Measurements from ENCODE around the gene PDE6D. TPM values are rescaled to one million over a fixed set of nuclear protein-coding genes. Genes with fewer than 3 reads are reported as not detected.

PDE6D gene
- total and polyA plus RNA-seq, 2 donors (not counting 1 experiment from before 2014, with no cell fraction given) = 31.9 to 36.5 TPM

DNA sequence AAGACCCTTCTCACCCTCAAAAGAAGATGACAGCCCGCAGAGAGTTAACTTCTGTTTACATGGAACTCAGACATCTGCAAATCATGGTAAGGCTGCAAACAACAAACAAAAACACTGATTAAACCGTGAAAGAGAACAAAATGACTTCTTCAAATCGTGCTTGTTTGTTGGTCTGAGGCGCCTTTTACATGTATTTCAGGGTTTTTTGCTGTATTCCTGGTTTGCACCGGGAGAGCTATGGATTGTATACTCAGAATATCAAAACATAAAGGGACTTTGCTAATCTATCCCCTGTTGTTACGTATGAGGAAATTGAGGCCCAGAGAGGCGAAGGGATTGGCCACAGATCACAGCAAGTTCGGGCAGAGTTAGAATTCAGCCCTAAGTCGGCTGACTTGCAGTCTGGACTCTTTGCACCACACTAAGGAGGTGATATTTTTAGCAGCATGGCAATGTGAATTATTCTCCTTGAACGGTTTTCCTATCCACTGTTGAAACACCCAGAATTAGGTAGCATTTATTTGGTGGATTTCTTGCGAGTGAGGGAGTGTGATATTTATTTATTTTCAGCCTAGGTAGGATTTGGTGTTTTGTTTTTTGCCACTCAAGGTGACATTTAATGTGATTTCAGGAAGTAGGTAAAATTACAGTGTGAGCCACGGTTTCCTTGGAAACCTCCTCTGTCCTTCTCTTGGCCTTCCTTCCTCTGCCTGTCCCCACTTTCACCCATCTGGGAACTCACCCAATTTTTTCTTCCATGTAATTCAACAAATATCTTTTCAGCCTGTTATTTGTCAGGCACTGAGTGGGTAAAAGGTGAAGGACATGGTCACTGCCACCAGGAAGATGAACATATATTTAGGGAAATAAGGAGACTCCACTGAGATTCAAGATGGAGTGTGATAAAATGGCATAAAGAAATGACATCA lies 980 bp upstream of the PDE6D start:
- CTCF ChIA-PET = interaction anchor here (1.3 to 1.5 kb wide), 3 partner anchors 105 to 169 kb away, joined by 3 to 4 read pairs (median 3); no protein-coding TSS in a partner anchor
- Histone ChIP-seq H3K27me3 (replicated peaks in 1 of 4; ENCODE audit: control extremely low read depth in 1 of 4, control insufficient read depth in 3 of 4, insufficient read depth in 4 of 4, low read length in 3 of 4) (no peaks in the 10 kb centered on the region), H3K9ac (ENCODE audit: low read length) (peak overlapping the region; percentile 82), H3K4me1 (ENCODE audit: control insufficient read depth in 2 of 2, insufficient read depth in 2 of 2, low read length in 2 of 2) (peaks cover 32 to 37% of the 10 kb centered on the region in 2 donors), H3K4me3 (ENCODE audit: control extremely low read depth in 1 of 5, extremely low read depth in 1 of 5, insufficient read depth in 1 of 5, low read depth in 2 of 5, low read length in 4 of 5) (peak overlapping the region; percentile 72 to 92 (median 85)), H3K79me2 (ENCODE audit: control insufficient read depth, insufficient read depth, low read length) (peaks cover 72% of the 10 kb centered on the region), H3K4me2 (replicated peaks; ENCODE audit: low read depth, low read length, poor library complexity, severe bottlenecking) (peak overlapping the region; percentile 82), H2AFZ (ENCODE audit: insufficient read depth, low read depth, low read length, poor library complexity, severe bottlenecking) (peak overlapping the region; percentile 86), H4K20me1 (ENCODE audit: control insufficient read depth, insufficient read depth, low read length, poor library complexity, severe bottlenecking) (no peaks in the 10 kb centered on the region), H3K27ac (ENCODE audit: low read length in 2 of 2) (peak overlapping the region; percentile 63 to 87), H3K36me3 (replicated peaks in 1 of 2; ENCODE audit: control extremely low read depth in 1 of 2, control insufficient read depth in 1 of 2, extremely low read depth in 1 of 2, insufficient read depth in 2 of 2, low read length in 1 of 2) (no peaks in the 10 kb centered on the region), H3K9me3 (ENCODE audit: control extremely low read depth in 1 of 3, control insufficient read depth in 2 of 3, insufficient read depth in 1 of 3, low read length in 2 of 3) (no peaks in the 10 kb centered on the region)
- POLR2A ChIA-PET = interaction anchor here (0.6 to 1.3 kb wide), 4 partner anchors 67 to 317 kb away, joined by 3 to 9 read pairs (median 3); no protein-coding TSS in a partner anchor
- H3K4me1 Mint-ChIP-seq = peaks cover 69% of the 10 kb centered on the region
- H3K27me3 Mint-ChIP-seq = no peaks in the 10 kb centered on the region
- 0% methylated on average over 5 of the region's 12 CpGs for WGBS (ENCODE audit: insufficient coverage)
- peak overlapping the region; percentile 100 for H3K4me3 Mint-ChIP-seq
- TF ChIP-seq EZH2 (IDR thresholded peaks at IDR 0.05; ENCODE audit: borderline replicate concordance, insufficient read depth, low read depth, low read length, poor library complexity, severe bottlenecking) = no peak
- TF ChIP-seq CTCF (IDR thresholded peaks at IDR 0.05) = no peak
- ATAC-seq (ENCODE audit: low read depth) (no peak), DNase-seq (no peak)
- intact Hi-C loops (cut with micrococcal nuclease) = loop anchor here (1.0 to 2.0 kb wide), 8 partner anchors 65 to 769 kb away; partner anchors contain the start of genes EIF4E2, NCL and TIGD1
- no peaks in the 10 kb centered on the region for H3K9me3 Mint-ChIP-seq (ENCODE audit: insufficient read depth)
- peak overlapping the region; percentile 97 for H3K27ac Mint-ChIP-seq
